Heart right ventricle (tissue), 16 donors: ENCODE measurements around the gene ITPKB. TPM values are rescaled to one million over a fixed set of nuclear protein-coding genes. Genes with fewer than 3 reads are reported as not detected.

Experiments used
- ATAC-seq, 8 donors: fragments of 200-7000 bp; cut with Tn5 transposase; one replicate each; pipeline ENCODE4 v1.9.1; 2020; ENCODE audit warnings: mild to moderate bottlenecking in 8 of 8, moderate library complexity in 8 of 8, moderate number of reproducible peaks in 1 of 8
- DNase-seq, 2 donors: peaks; one replicate each; pipeline ENCODE4 v3.0.0-alpha.2; 2020
- H3K27ac ChIP-seq, 10 donors: fragments of 200-600 bp; sonication (generic) in 2 of 10; one replicate each; pipeline versions ENCODE4 v1.5.0 to v1.8.0; 2020 to 2022; ENCODE audit warnings: mild to moderate bottlenecking in 3 of 10
- H3K27me3 ChIP-seq, 7 donors: fragments of 200-600 bp; one replicate each; pipeline ENCODE4 v1.8.0; 2021 to 2022; ENCODE audit warnings: mild to moderate bottlenecking in 2 of 7
- H3K36me3 ChIP-seq, 9 donors: fragments of 200-600 bp; sonication (generic) in 1 of 9; one replicate each; pipeline versions ENCODE4 v1.5.0 to v1.8.0; 2020 to 2022; ENCODE audit warnings: mild to moderate bottlenecking in 2 of 9
- H3K4me1 ChIP-seq, 9 donors: fragments of 200-600 bp; sonication (generic) in 1 of 9; one replicate each; pipeline versions ENCODE4 v1.5.0 to v1.8.0; 2020 to 2022; ENCODE audit warnings: mild to moderate bottlenecking in 4 of 9
- H3K4me3 ChIP-seq, 10 donors: fragments of 200-600 bp; sonication (generic) in 2 of 10; one replicate each; pipeline versions ENCODE4 v1.5.0 to v1.8.0; 2020 to 2022; ENCODE audit warnings: mild to moderate bottlenecking in 7 of 10, moderate library complexity in 2 of 10
- H3K9me3 ChIP-seq, 11 donors: fragments of 200-600 bp in 10 of 11; sonication (generic) in 2 of 11; one replicate each; pipeline versions ENCODE4 v1.5.0 to v1.8.0; 2013 to 2022; ENCODE audit warnings: mild to moderate bottlenecking in 2 of 11, control low read depth in 1 of 11, moderate library complexity in 1 of 11
- CTCF ChIP-seq, 9 donors: fragments of 200-600 bp; sonication (generic) in 2 of 9; IDR thresholded peaks; one replicate each; pipeline versions ENCODE4 v1.5.0 to v1.8.0; 2021 to 2022; ENCODE audit warnings: antibody characterized with exemption in 9 of 9, mild to moderate bottlenecking in 5 of 9, moderate library complexity in 1 of 9
- WGBS, 2 donors: extraction: QIAGEN DNeasy Blood & Tissue Kit; methylation state at CpG; one replicate each; pipeline ENCODE4 v1.1.7; 2013; ENCODE audit warnings: inconsistent platforms in 1 of 2; 5-methylcytosine and 5-hydroxymethylcytosine counted together
- intact Hi-C, 10 donors: fragments of 100-400 bp; cut with DNase I; formaldehyde crosslinking; loops; one replicate each; pipeline versions ENCODE4 v1.11.1 to v1.14.2; 2022
- polyA plus RNA-seq, 2 donors: library from polyadenylated mRNA; stranded (reverse); fragments of 200-250 nt; gene quantifications; one replicate each; pipeline ENCODE4 v1.2.3, GENCODE V29; 2013
- total RNA-seq, 10 donors: library from RNA; stranded (reverse); fragmentation: NEBNext Ultra II Directional in 3 of 10; extraction: Animal tissue kit (Norgen Biotek cat#: 25700) in 3 of 10; gene quantifications; one replicate each; pipeline versions ENCODE4 v1.2.1 to v1.2.4, GENCODE V29; 2021 to 2023
- donor health status: Arrhythmogenic right ventricular cardiomyopathy.
- donor health status: ischemic (EF 13 %, LVEDD 7.1; RV severe dilation, severe dysfunction).
- donor health status: healthy with polysubstance abuse.
- donor health status: DM: no; HTN: yes; CAD: no.
- donor health status: DM: no; HTN: no; CAD: no.
- donor health status: ischemic (EF 25% LVEDD 6.9; RV normal size, moderate dysfunction).
- donor health status: ischemic (EF 25% LVEDD 5.7; RV mildly dilated, moderate dysfunction).
- donor health status: healthy.
- donor health status: DM: yes; HTN: yes; CAD: no.
- donor health status: Ischemic cardiomyopathy.
- donor health status: ischemic (EF 35%, LVEDD 5.7; RV mildly dilated, moderate dysfunction).
- donor health status: nonischemic (EF 11% LVEDD 7.7; RV severe dilation, severe dysfunction).
- donor health status: DM: yes; HTN: yes; CAD: no.
- donor health status: PGD.
- donor health status: ischemic (EF 29% LVEDD 5.4; RV normal size, mild dysfunction).
- donor health status: nonischemic (EF 23%, LVEDD 6.1; RV moderate dilation, normal function).

ITPKB gene
- total and polyA plus RNA-seq, 12 donors, result 4.5 to 30.5 (median 16.1) TPM

DNA sequence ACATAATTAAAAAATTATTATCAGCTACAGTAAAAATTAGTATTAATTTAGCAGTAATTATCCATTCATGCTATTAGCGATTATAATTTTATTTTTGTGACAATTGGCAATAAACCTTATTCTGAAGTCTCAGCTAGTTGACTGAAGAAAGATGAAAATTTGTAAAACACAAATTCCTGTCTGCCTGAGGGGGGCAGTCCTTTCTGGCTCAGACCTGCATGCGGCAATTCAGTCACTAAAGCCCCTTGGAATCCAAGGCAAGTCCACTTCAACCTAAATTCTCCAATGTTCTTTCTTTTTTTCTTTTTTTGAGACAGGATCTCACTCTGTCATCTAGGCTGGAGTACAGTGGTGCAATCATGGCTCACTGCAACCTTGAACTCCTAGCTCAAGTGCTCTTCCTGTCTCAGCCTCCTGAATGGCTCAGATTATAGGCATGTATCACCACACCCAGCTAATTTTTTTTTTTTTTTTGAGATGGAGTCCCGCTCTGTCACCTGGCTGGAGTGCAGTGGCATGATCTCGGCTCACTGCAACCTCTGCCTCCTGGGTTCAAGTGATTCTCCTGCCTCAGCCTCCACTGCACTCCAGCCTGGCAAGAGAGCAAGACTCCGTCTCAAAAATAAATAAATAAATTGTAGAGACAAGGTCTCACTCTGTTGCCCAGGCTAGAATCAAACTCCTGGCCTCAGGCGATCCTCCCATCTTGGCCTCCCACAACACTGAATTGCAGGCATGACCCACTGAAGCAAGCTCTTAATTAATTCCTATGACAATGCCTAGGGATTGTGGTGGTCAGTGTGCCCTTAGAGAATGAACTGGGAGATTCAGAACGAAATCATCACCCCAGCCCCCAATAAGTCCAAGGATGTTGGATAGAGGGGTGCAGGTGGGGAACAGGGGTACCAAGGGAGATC lies 24.2 kb upstream of the ITPKB start:
- 87 to 89% methylated on average over 7 of the region's 7 CpGs for WGBS, 2 donors
- no peaks in the 10 kb centered on the region for H3K4me1 ChIP-seq
- ATAC-seq (no peak), DNase-seq (no peak)
- H3K27ac ChIP-seq, result no peak overlapping the region
- intact Hi-C loops, result no loop called here
- H3K4me3 ChIP-seq, result no peak overlapping the region
- H3K36me3 ChIP-seq, result no peaks in the 10 kb centered on the region
- H3K9me3 ChIP-seq, result no peaks in the 10 kb centered on the region
- H3K27me3 ChIP-seq, result peaks cover 0 to 31% (median 8%) of the 10 kb centered on the region in 7 donors
- TF ChIP-seq CTCF (IDR thresholded peaks at IDR 0.05), result no peak

DNA sequence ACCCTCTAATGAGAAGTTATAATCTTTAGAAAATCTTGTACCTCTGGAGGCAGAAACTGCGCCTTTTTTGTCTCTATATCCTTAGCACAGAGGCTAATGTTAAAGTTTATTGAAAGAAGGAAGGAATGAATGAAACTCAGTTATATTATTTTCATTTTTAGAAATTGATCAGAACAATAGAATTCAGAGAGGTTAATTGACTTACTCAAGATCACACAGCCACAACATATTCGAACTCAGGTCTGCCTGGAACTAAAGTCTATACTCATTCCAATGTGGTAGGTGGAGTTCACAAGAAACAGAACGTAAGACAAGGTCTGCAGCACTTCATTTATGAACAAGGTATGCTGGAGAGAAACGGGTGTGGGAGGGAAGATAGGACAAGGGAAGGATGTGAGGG lies 23.0 kb upstream of the ITPKB start:
- DNase-seq (no peak), ATAC-seq (no peak)
- Histone ChIP-seq H3K4me1 (no peaks in the 10 kb centered on the region), H3K4me3 (no peak overlapping the region), H3K36me3 (no peaks in the 10 kb centered on the region), H3K27ac (no peak overlapping the region), H3K9me3 (no peaks in the 10 kb centered on the region), H3K27me3 (peaks cover 0 to 31% (median 5%) of the 10 kb centered on the region in 7 donors)
- 80 to 82% methylated on average over 4 of the region's 4 CpGs for WGBS, 2 donors
- intact Hi-C loops, result no loop called here
- TF ChIP-seq CTCF (IDR thresholded peaks at IDR 0.05), result no peak

GRCh38 chr1:226761322-226761721 lies 22.2 kb upstream of the ITPKB start:
- Histone ChIP-seq H3K27me3 (peaks cover 0 to 31% (median 5%) of the 10 kb centered on the region in 7 donors), H3K4me1 (no peaks in the 10 kb centered on the region), H3K36me3 (no peaks in the 10 kb centered on the region), H3K27ac (no peak overlapping the region), H3K4me3 (no peak overlapping the region), H3K9me3 (no peaks in the 10 kb centered on the region)
- ATAC-seq (no peak), DNase-seq (no peak)
- intact Hi-C loops, result no loop called here
- 59 to 71% methylated on average over 1 of the region's 1 CpG for WGBS, 2 donors
- no peak for TF ChIP-seq CTCF (IDR thresholded peaks at IDR 0.05)

GRCh38 chr1:226754793-226755533 lies 15.9 kb upstream of the ITPKB start:
- Histone ChIP-seq H3K4me1 (peaks cover 0 to 3% (median 0%) of the 10 kb centered on the region in 9 donors), H3K9me3 (no peaks in the 10 kb centered on the region), H3K27ac (no peak overlapping the region), H3K27me3 (no peaks in the 10 kb centered on the region), H3K4me3 (no peak overlapping the region), H3K36me3 (no peaks in the 10 kb centered on the region)
- DNase-seq, result no peak
- 82 to 86% methylated on average over 9 of the region's 9 CpGs for WGBS, 2 donors
- intact Hi-C loops, result loop anchor here in 1 of 10 donors (10.0 kb wide), 1 partner anchor 50 kb away; no protein-coding TSS in a partner anchor
- no peak for TF ChIP-seq CTCF (IDR thresholded peaks at IDR 0.05)
- no peak for ATAC-seq
